Breast epithelium (tissue), 4 donors: ENCODE measurements around the gene LAMB4. TPM values are rescaled to one million over a fixed set of nuclear protein-coding genes. Genes with fewer than 3 reads are reported as not detected.
A peak's percentile ranks its signal among the peaks of the same experiment; 100 is the strongest.

ENCODE experiments used
- DNase-seq, 2 donors: peaks; one replicate each; pipeline ENCODE4 v3.0.0-alpha.2; 2019; ENCODE audit warnings: low spot score in 2 of 2
- H3K27ac ChIP-seq, 2 donors: fragments of 200-600 bp; sonication (generic) in 1 of 2; one replicate each; pipeline ENCODE4 v1.5.1; 2016 to 2019; ENCODE audit warnings: mild to moderate bottlenecking in 1 of 2
- H3K27me3 ChIP-seq, 2 donors: fragments of 200-600 bp; sonication (generic) in 1 of 2; one replicate each; pipeline versions ENCODE4 v1.5.1 to v1.6.0; 2017 to 2019; ENCODE audit warnings: control low read depth in 1 of 2, mild to moderate bottlenecking in 1 of 2
- H3K36me3 ChIP-seq: fragments of 200-600 bp; one replicate; pipeline ENCODE4 v1.5.1; 2019
- H3K4me1 ChIP-seq, 2 donors: fragments of 200-600 bp; sonication (generic); one replicate each; pipeline ENCODE4 v1.5.1; 2016 to 2019; ENCODE audit warnings: control low read depth in 1 of 2
- H3K4me3 ChIP-seq, 3 donors: fragments of 200-600 bp; sonication (generic); 1 replicate in 2 of 3; 2 replicates in 1 of 3; pipeline ENCODE4 v1.5.1; 2016 to 2019; ENCODE audit warnings: mild to moderate bottlenecking in 3 of 3, moderate library complexity in 2 of 3
- H3K9me3 ChIP-seq, 2 donors: fragments of 200-600 bp; sonication (generic) in 1 of 2; one replicate each; pipeline ENCODE4 v1.5.1; 2016 to 2019; ENCODE audit warnings: control low read depth in 1 of 2
- POLR2A ChIP-seq: fragments of 450-650 bp; IDR thresholded peaks from one replicate; pipeline ENCODE4 v1.6.1; 2016; ENCODE audit warnings: antibody characterized with exemption, mild to moderate bottlenecking, moderate library complexity
- POLR2AphosphoS5 ChIP-seq, 3 donors: sonication (generic); formaldehyde crosslinking; IDR thresholded peaks; one replicate each; pipeline ENCODE4 v1.6.1; 2017; ENCODE audit warnings: antibody characterized with exemption in 3 of 3
- intact Hi-C: fragments of 100-400 bp; cut with DNase I; formaldehyde crosslinking; loops from one replicate; pipeline ENCODE4 v1.15.1; 2023; ENCODE audit warnings: low total_unique reads
- total RNA-seq, 3 donors: library from RNA; depleted of rRNA; stranded (reverse); fragments of >200 nt; gene quantifications; one replicate each; pipeline ENCODE4 v1.1.0, GENCODE V29; 2016
- TF ChIP-seq, protein P1 (sequence below), 3 donors: fragments of 450-650 bp; IDR thresholded peaks; one replicate each; pipeline ENCODE4 v1.5.1; 2016 to 2017; ENCODE audit warnings: antibody characterized with exemption in 3 of 3, mild to moderate bottlenecking in 3 of 3, moderate library complexity in 3 of 3

The LAMB4 gene
- total RNA-seq, 3 donors from 2014 or later: 0.29 to 0.98 (median 0.48) TPM

DNA sequence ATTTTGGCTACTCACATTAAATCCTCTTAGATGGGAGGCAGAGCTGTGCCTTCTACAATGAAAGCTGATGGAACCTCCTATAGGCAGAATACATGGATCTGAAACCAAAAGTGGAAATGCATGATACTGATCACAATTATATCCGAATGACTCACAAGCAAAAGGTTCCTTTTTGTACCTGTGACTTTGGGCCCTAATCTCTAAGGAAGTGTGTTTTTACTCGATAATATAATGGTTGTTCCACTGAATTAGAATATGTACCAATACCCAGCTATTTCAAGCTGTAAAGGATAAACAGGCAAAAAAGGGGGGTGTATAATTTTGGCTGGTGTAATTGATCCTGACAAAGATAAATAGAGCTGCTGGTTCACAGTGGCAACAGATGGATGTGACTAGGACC is 109.6 kb downstream of the LAMB4 start:
- Histone ChIP-seq H3K36me3 (no peaks in the 10 kb centered on the region), H3K4me3 (no peak overlapping the region), H3K9me3 (no peaks in the 10 kb centered on the region), H3K27ac (no peak overlapping the region), H3K27me3 (no peaks in the 10 kb centered on the region), H3K4me1 (no peaks in the 10 kb centered on the region)
- intact Hi-C loops: no loop called here
- TF ChIP-seq POLR2A (no peak), POLR2AphosphoS5 (IDR thresholded peaks at IDR 0.05) (no peak)
- TF ChIP-seq, protein P1, sequence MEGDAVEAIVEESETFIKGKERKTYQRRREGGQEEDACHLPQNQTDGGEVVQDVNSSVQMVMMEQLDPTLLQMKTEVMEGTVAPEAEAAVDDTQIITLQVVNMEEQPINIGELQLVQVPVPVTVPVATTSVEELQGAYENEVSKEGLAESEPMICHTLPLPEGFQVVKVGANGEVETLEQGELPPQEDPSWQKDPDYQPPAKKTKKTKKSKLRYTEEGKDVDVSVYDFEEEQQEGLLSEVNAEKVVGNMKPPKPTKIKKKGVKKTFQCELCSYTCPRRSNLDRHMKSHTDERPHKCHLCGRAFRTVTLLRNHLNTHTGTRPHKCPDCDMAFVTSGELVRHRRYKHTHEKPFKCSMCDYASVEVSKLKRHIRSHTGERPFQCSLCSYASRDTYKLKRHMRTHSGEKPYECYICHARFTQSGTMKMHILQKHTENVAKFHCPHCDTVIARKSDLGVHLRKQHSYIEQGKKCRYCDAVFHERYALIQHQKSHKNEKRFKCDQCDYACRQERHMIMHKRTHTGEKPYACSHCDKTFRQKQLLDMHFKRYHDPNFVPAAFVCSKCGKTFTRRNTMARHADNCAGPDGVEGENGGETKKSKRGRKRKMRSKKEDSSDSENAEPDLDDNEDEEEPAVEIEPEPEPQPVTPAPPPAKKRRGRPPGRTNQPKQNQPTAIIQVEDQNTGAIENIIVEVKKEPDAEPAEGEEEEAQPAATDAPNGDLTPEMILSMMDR (IDR thresholded peaks at IDR 0.05): no peak
- DNase-seq: no peak

DNA sequence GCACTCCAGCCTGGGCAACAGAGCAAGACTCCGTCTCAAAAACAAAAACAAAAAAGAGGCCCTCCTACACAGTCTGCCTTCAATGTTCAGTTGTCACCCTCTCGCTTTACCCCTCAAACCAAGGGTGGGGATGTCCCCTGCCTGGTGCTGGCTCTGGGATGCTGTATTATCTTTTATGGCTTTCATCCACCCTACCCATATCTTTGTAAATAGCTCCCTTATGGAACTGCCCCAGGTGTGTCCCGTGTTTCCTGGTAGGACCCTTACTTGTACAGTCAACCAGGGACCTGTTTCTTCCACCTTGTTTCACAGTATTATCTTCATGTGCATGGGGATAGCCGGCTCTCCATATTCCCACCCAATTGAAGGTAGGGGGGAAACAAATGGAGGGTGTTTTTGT is 111.5 kb downstream of the LAMB4 start:
- Histone ChIP-seq H3K4me3 (no peak overlapping the region), H3K27ac (no peak overlapping the region), H3K9me3 (no peaks in the 10 kb centered on the region), H3K36me3 (no peaks in the 10 kb centered on the region), H3K4me1 (no peaks in the 10 kb centered on the region), H3K27me3 (no peaks in the 10 kb centered on the region)
- intact Hi-C loops: no loop called here
- TF ChIP-seq POLR2A (no peak), POLR2AphosphoS5 (IDR thresholded peaks at IDR 0.05) (no peak)
- TF ChIP-seq, protein P1 (IDR thresholded peaks at IDR 0.05): no peak
- no peak for DNase-seq

DNA sequence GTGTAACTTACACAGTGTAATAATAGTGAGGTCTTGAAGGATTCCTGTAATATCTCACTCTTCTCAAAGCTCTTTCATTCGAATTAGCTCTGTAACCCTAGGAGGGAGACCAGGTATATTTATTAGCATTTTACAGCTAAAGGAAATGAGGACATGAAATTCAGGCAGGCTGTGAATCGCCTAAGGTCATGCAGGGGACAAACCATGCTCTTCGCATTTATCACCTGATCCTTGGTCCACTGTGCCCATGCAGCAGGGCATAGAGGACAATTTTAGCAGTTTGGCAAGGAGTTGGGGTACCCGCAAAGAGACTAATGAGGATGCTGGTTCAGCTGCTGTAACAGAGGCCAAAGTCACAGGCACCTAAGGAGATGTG is 112.4 kb downstream of the LAMB4 start:
- Histone ChIP-seq H3K27ac (no peak overlapping the region), H3K4me3 (no peak overlapping the region), H3K27me3 (no peaks in the 10 kb centered on the region), H3K9me3 (no peaks in the 10 kb centered on the region), H3K36me3 (no peaks in the 10 kb centered on the region), H3K4me1 (no peaks in the 10 kb centered on the region)
- TF ChIP-seq POLR2AphosphoS5 (IDR thresholded peaks at IDR 0.05) (no peak), POLR2A (no peak)
- TF ChIP-seq, protein P1 (IDR thresholded peaks at IDR 0.05): no peak
- intact Hi-C loops: no loop called here
- DNase-seq: no peak

DNA sequence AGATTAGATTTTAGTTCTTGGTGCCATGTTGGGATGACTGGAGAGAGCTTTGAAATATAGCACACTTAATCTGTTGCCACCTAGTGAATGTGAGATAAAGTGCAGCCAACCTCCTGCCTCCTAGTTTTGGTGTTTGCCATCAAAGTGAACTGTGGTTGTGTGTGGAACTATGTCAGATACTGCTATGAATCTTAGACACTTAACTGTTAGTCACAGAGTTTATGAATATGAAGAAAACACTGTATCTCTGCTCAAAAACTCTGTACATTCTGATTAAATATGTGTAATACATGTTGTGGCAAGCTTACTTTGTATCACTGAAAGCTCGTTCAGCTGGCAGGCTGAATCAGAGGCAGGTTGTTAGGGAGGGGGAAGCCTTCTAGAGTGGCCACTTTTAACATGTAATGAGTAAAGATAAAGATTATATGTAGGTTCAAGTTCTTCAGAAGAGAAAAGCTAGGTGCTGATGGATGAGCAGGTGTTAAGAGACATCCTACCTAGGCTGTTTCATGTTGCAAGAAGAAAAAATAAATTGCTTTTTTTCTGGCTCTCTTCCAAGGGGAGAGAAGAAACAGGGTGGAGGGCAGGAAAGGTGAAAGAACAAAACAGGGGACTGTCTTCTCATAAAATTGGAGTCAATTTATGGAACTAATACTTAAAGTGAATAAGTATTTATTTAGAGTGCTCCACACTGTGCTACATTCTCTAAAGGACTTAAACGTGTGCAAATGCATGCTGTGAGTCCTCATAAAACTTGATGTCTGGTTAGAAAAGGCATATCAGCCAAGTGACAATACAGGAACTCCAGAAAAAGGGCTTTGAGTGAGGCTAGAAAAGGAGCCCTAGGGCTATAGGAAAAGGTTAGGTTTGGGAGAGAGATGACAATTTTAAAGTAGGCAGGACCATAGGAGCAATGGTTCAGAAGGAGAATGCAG is 113.1 kb downstream of the LAMB4 start:
- H3K4me1 ChIP-seq: no peaks in the 10 kb centered on the region
- no peaks in the 10 kb centered on the region for H3K27me3 ChIP-seq
- H3K27ac ChIP-seq: no peak overlapping the region
- TF ChIP-seq POLR2AphosphoS5 (IDR thresholded peaks at IDR 0.05): no peak
- TF ChIP-seq, protein P1 (IDR thresholded peaks at IDR 0.05): peak in 1 of 3 donors; percentile 24
- no peak overlapping the region for H3K4me3 ChIP-seq
- no peaks in the 10 kb centered on the region for H3K36me3 ChIP-seq
- intact Hi-C loops: no loop called here
- no peaks in the 10 kb centered on the region for H3K9me3 ChIP-seq
- DNase-seq: no peak

DNA sequence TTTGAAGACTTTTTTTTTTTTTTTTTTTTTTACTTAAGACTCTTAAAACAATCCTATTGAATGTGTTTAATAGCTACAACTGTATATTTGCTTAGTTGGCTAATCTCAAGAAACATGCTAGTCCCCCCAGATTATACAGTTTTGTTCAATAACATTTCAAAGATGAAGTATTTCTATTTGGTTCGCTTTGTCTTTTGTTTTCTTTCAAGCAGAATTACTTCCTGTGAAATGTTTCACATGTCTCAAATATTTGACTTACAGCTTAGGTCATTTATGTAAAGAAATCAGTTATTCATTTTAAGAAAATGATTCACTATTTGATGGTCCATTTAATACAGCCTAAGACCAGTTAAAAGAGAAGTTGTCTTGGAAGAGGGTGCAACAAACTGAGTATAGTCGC is 114.4 kb downstream of the LAMB4 start:
- H3K27me3 ChIP-seq: no peaks in the 10 kb centered on the region
- no peak overlapping the region for H3K27ac ChIP-seq
- intact Hi-C loops: no loop called here
- no peak overlapping the region for H3K4me3 ChIP-seq
- no peaks in the 10 kb centered on the region for H3K4me1 ChIP-seq
- no peaks in the 10 kb centered on the region for H3K36me3 ChIP-seq
- no peak for TF ChIP-seq POLR2A
- TF ChIP-seq, protein P1 (IDR thresholded peaks at IDR 0.05): no peak
- TF ChIP-seq POLR2AphosphoS5 (IDR thresholded peaks at IDR 0.05): no peak
- H3K9me3 ChIP-seq: no peaks in the 10 kb centered on the region
- DNase-seq: no peak
